Body of pancreas (tissue), 4 donors: ENCODE measurements around the gene PTPRD.

Experiments
- CTCF ChIP-seq, 7 experiments: fragments of 450-650 bp in 4 of 7; fragments of 200-600 bp in 3 of 7; sonication (generic) in 3 of 7; IDR thresholded peaks; one replicate each; pipeline ENCODE4 v1.5.1; 2016 to 2019; ENCODE audit warnings: antibody characterized with exemption in 7 of 7
- POLR2A ChIP-seq, 3 donors: fragments of 450-650 bp; IDR thresholded peaks; one replicate each; pipeline ENCODE4 v1.6.1; 2016; ENCODE audit warnings: antibody characterized with exemption in 3 of 3, mild to moderate bottlenecking in 2 of 3

- no peak for TF ChIP-seq CTCF (IDR thresholded peaks at IDR 0.05)
- TF ChIP-seq POLR2A (IDR thresholded peaks at IDR 0.05) = no peak
Observed at GRCh38 chr9:10534850-10535249, 78.0 kb downstream of the PTPRD start.
